Subcutaneous abdominal adipose tissue (tissue), 5 donors: ENCODE data around the gene PPIL6.

ENCODE experiments used
- H3K27ac ChIP-seq: one replicate; pipeline ENCODE4 v1.7.0; 2013; ENCODE audit warnings: low read depth, mild to moderate bottlenecking, inconsistent platforms, low read length, moderate library complexity
- H3K27me3 ChIP-seq, 5 donors: one replicate each; pipeline ENCODE4 v1.7.0; 2013; ENCODE audit warnings: low read length in 5 of 5, inconsistent platforms in 1 of 5; ENCODE audit not compliant: control insufficient read depth in 5 of 5, insufficient read depth in 4 of 5
- H3K36me3 ChIP-seq, 5 donors: one replicate each; pipeline ENCODE4 v1.7.0; 2013; ENCODE audit warnings: low read length in 5 of 5; ENCODE audit not compliant: control insufficient read depth in 5 of 5, insufficient read depth in 5 of 5
- H3K4me1 ChIP-seq, 5 donors: one replicate each; pipeline ENCODE4 v1.7.0; 2013; ENCODE audit warnings: low read length in 5 of 5, mild to moderate bottlenecking in 3 of 5, moderate library complexity in 1 of 5; ENCODE audit not compliant: control insufficient read depth in 5 of 5, insufficient read depth in 5 of 5
- H3K4me3 ChIP-seq, 5 donors: one replicate each; pipeline ENCODE4 v1.7.0; 2013; ENCODE audit warnings: low read length in 5 of 5, low read depth in 1 of 5
- H3K9ac ChIP-seq, 5 donors: one replicate each; pipeline ENCODE4 v1.7.0; 2013; ENCODE audit warnings: low read length in 5 of 5, mild to moderate bottlenecking in 4 of 5, moderate library complexity in 3 of 5
- H3K9me3 ChIP-seq, 5 donors: one replicate each; pipeline ENCODE4 v1.7.0; 2013; ENCODE audit warnings: low read length in 5 of 5; ENCODE audit not compliant: control insufficient read depth in 5 of 5
- donor health status: healthy.
- donor health status: healthy.
- donor health status: healthy.
- donor health status: healthy.
- donor health status: healthy.

The PPIL6 gene

DNA sequence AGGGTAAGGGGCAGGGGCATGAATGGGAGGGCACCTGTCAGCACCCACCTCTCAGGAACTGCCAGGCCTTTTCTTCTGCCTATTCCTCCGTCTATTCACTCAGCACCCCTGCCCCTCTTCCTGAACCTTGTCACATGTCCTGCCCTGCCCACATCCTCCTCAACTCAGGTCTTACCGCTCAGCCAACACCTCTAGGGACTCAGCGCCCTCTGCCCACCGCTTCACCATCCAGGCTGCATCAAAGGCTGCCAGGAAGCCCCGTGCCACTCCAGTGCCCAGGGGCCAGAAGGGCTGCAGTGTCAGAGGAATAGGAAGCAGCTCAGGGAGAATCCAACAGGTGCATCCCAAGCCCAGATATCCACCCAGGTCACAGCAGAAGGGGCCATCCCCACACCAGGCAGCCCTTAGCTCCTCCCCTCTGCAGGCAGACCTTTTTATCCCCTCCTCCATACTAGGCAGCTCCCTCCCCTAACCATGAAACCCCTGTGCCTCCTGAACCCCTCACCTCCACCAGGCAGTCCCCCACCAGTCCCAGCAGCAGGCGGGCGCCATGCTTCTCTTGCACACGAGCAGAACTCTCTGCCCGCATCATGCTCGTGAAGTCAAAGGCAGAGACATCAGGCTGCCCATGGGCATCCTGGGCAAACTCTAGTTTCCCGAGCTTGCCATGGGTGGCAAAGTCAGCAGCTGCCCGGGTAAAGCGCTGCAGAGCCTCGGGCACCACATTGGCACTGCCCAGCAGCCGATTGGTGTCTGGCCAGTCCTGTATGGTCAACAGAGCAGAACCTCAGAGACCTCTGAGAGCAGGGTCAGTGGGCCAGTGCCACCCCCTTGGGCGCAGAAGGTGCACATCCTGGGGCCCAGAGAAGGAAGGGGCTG lies 9.6 kb upstream of the PPIL6 start:
- H3K27me3 ChIP-seq = peaks cover 0 to 6% (median 0%) of the 10 kb centered on the region in 5 donors
- no peak overlapping the region for H3K27ac ChIP-seq
- H3K9ac ChIP-seq = no peak overlapping the region
- no peak overlapping the region for H3K4me3 ChIP-seq
- H3K36me3 ChIP-seq = peaks cover 0 to 44% (median 20%) of the 10 kb centered on the region in 5 donors
- H3K4me1 ChIP-seq = peaks cover 2 to 20% (median 14%) of the 10 kb centered on the region in 5 donors
- no peaks in the 10 kb centered on the region for H3K9me3 ChIP-seq

DNA sequence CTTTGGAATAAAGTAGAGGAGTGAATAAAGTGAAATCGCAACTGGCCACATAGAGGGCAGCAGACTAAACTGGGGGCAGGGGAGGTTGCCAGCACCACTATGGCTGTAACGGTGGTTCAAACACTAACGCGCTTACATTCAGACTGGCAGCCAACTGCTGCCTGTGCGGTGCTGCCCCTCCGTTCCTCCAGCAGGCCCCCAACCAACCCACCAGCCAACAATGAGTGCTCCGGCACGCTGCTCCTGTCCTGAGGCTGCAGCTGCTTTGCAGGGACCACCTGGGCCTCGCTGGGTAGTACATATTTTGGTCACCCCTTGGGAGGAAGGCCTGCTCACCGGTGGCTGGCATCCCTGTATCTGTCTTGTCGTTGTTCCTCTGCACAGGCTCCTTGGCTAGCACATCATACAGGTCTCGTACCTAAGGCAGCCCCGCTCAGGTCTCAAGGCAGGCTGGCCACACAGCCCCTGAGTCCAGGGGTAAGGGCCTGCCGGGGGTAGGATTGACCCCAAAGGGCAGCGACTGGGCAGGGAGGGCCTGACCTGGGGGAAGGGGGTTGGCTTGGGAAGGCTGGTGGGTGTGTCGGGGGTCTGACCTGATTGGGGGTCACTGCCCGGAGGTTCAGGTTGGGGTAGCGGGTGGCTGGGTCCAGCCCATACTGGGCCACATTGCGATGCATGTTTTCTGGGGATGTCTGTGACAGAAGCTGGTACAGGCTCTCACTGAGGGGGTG lies 8.8 kb upstream of the PPIL6 start:
- Histone ChIP-seq H3K4me1 (peaks cover 0 to 12% (median 7%) of the 10 kb centered on the region in 5 donors), H3K36me3 (peaks cover 0 to 52% (median 25%) of the 10 kb centered on the region in 5 donors), H3K9ac (no peak overlapping the region), H3K27ac (no peak overlapping the region), H3K27me3 (peaks cover 0 to 6% (median 0%) of the 10 kb centered on the region in 5 donors), H3K4me3 (no peak overlapping the region), H3K9me3 (no peaks in the 10 kb centered on the region)

DNA sequence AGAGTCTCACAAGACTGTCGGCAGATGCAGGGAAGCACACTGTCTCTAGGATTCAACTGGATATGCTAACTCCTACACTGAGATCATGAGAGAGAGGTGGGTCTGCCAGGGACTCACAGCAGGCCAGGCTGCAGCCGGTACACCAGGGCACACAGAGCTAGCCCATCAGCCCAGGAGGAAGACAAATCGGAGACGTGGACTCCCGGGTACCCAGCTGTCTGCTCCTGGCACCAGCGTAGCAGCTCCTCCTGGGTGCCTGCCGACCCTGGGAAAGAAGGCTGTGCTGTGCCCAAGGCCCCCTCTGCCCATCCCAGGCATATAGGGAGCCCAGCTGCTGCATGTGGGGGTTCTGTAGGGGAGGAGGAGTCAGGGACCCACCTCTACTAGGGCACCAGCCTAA lies 8.2 kb upstream of the PPIL6 start:
- H3K9me3 ChIP-seq = no peaks in the 10 kb centered on the region
- H3K27ac ChIP-seq = no peak overlapping the region
- H3K4me1 ChIP-seq = peaks cover 0 to 6% (median under 1%) of the 10 kb centered on the region in 5 donors
- H3K4me3 ChIP-seq = no peak overlapping the region
- peaks cover 0 to 6% (median 0%) of the 10 kb centered on the region in 5 donors for H3K27me3 ChIP-seq
- H3K36me3 ChIP-seq = peaks cover 0 to 58% (median 28%) of the 10 kb centered on the region in 5 donors
- H3K9ac ChIP-seq = no peak overlapping the region

DNA sequence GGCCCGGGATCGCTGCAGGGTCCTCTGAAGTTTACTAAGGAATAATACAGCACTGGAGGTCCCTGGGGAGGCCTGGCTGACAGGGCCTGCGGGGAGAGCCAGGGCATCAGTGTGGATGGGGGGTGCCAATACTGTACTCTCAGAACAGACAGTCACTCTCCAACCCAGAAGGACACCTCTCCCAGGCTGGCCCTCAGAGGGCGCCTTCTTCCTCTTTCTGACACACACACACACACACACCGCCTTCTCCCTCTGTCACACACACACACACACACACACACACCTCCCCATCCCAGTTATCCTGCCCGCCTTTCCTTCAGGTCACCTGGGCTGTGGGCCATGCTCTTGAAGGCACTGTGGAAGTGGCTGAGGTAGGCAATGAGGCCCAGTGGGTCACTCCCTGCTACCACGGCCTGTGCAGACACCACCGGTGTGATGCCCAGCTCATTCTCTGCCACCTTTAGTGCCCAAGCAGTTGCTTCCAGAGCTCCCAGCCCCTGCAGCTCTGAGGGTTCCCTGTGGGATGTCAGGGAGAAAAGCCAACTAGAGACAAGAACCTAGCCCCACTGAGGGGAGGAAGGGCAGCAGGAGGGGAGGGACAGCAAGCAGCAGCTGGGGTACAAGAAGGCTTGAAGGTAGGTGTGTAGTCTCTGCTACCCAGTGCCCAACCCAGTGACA lies 7.6 kb upstream of the PPIL6 start:
- Histone ChIP-seq H3K36me3 (peaks cover 0 to 61% (median 29%) of the 10 kb centered on the region in 5 donors), H3K4me1 (peaks cover 0 to 3% (median 0%) of the 10 kb centered on the region in 5 donors), H3K9me3 (no peaks in the 10 kb centered on the region), H3K4me3 (no peak overlapping the region), H3K9ac (no peak overlapping the region), H3K27me3 (peaks cover 0 to 6% (median 0%) of the 10 kb centered on the region in 5 donors), H3K27ac (no peak overlapping the region)

DNA sequence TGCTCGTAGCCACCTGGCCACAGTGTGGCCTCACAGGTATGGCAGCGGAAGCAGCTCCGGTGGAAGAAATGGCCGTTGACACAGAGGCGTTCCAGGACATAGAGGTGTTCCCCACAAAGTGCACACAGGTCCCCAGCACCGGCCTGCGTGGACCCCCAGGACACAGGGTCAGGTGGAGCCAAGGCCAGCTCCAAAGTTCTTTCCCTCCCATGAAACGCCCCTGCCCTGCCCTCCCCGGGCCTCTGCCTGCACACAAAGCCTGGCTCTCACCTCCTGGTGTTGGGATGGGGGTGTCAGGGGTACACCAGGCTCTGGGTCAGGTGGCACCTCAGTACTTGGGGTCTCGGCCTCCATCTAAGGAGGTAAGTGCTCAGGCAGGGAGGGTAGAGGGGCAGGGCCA lies 6.7 kb upstream of the PPIL6 start:
- H3K27me3 ChIP-seq = peaks cover 0 to 6% (median 0%) of the 10 kb centered on the region in 5 donors
- no peaks in the 10 kb centered on the region for H3K9me3 ChIP-seq
- H3K4me3 ChIP-seq = no peak overlapping the region
- peaks cover 0 to 63% (median 29%) of the 10 kb centered on the region in 5 donors for H3K36me3 ChIP-seq
- H3K27ac ChIP-seq = no peak overlapping the region
- H3K4me1 ChIP-seq = peaks cover 0 to 9% (median 1%) of the 10 kb centered on the region in 5 donors
- no peak overlapping the region for H3K9ac ChIP-seq

DNA sequence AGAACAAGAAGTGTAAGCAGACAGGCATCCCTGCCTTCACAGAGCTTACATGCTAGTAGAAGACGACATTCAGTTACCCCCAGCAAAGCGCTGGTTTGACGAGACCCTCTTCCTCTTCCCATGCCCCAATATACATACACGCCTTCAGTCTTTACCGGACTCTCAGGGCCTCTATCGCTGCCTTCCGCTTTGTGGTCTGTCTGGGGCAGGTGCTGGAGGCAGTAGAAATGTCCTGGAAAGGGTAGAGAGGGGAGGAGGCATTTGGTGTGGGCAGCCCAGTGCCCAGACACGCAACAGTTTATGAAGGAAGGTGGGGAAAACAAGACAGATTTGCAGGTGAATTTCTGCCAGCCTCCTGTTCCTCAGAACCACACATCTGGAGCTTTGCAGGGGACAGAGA lies 6.1 kb upstream of the PPIL6 start:
- Histone ChIP-seq H3K9me3 (no peaks in the 10 kb centered on the region), H3K27me3 (peaks cover 0 to 6% (median 0%) of the 10 kb centered on the region in 5 donors), H3K4me3 (no peak overlapping the region), H3K36me3 (peaks cover 0 to 57% (median 27%) of the 10 kb centered on the region in 5 donors), H3K9ac (no peak overlapping the region), H3K4me1 (peaks cover 3 to 15% (median 7%) of the 10 kb centered on the region in 5 donors), H3K27ac (no peak overlapping the region)

DNA sequence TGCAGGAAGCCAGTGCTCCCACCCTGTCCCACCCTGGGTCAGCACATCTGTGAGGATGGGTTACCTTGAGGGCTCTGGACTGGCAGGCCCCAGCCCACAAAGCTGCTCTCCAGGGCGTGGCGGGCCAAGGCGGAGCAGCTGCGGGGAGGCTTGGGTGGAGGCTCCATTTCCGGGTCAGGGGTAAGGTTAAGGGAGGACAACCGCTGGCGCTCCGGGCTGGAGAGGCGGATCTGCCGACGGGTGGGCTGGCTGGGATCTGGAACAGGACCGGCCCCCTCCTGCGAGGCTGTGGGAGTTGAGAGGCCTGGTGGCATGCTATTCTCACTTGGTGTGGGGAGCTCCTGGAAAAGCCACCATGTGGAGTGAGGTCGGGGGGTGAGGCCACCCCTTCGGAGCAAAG lies 5.6 kb upstream of the PPIL6 start:
- peaks cover 5 to 19% (median 11%) of the 10 kb centered on the region in 5 donors for H3K4me1 ChIP-seq
- H3K36me3 ChIP-seq = peaks cover 0 to 55% (median 27%) of the 10 kb centered on the region in 5 donors
- no peak overlapping the region for H3K4me3 ChIP-seq
- H3K27me3 ChIP-seq = peaks cover 0 to 6% (median 0%) of the 10 kb centered on the region in 5 donors
- no peak overlapping the region for H3K9ac ChIP-seq
- H3K9me3 ChIP-seq = no peaks in the 10 kb centered on the region
- no peak overlapping the region for H3K27ac ChIP-seq

DNA sequence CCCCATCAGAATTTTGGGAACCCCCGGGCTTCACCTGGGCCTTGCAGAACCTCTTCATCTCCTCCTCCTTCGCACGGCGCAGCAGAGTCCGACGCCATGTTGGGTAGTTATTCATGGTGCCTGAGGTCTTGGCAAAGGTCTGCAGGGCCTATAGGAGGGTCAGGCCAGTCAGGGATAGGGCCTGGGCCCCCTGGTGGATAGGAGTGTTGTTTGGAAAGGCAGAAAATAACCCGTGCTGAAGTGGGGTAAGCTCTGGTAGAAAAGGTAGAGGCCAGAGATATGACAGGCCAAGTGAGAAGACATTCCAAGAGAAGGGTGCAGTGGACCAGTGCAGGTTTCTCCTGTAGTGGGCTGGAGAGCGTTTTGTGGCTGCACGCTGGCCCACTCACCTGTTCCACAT lies 5.0 kb upstream of the PPIL6 start:
- Histone ChIP-seq H3K9ac (no peak overlapping the region), H3K9me3 (no peaks in the 10 kb centered on the region), H3K4me3 (no peak overlapping the region), H3K27ac (no peak overlapping the region), H3K4me1 (peaks cover 5 to 22% (median 11%) of the 10 kb centered on the region in 5 donors), H3K36me3 (peaks cover 0 to 55% (median 27%) of the 10 kb centered on the region in 5 donors), H3K27me3 (peaks cover 0 to 6% (median 0%) of the 10 kb centered on the region in 5 donors)

DNA sequence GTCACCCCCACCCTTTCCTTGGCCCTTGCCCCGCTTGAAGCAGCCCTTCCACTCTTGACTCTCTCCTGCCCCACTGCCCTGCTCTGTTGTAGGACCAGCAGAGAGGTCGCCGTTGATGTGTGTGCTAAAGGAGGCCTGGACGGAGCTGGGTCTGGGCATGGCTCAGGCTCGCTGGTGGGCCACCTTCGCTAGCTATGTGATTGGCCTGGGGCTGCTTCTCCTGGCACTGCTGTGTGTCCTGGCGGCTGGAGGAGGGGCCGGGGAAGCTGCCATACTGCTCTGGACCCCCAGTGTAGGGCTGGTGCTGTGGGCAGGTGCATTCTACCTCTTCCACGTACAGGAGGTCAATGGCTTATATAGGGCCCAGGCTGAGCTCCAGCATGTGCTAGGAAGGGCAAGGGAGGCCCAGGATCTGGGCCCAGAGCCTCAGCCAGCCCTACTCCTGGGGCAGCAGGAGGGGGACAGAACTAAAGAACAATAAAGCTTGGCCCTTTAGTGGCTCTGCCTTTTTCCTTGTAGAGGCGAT lies 3.1 kb upstream of the PPIL6 start:
- no peak overlapping the region for H3K27ac ChIP-seq
- H3K4me3 ChIP-seq = no peak overlapping the region
- peaks cover 7 to 31% (median 18%) of the 10 kb centered on the region in 5 donors for H3K4me1 ChIP-seq
- peaks cover 0 to 55% (median 27%) of the 10 kb centered on the region in 5 donors for H3K36me3 ChIP-seq
- H3K9ac ChIP-seq = no peak overlapping the region
- no peaks in the 10 kb centered on the region for H3K9me3 ChIP-seq
- H3K27me3 ChIP-seq = no peaks in the 10 kb centered on the region
